IMR-90 (cell line): ENCODE data around the gene RHBDF2. TPM values are rescaled to one million over a fixed set of nuclear protein-coding genes. Genes with fewer than 3 reads are reported as not detected.

ENCODE experiments used
- ATAC-seq: fragments of 200-7000 bp; cut with Tn5 transposase; 2 replicates; pipeline ENCODE4 v1.9.1; 2020; ENCODE audit warnings: low read depth, mild to moderate bottlenecking, moderate library complexity
- BruUV-seq: library from RNA; stranded (reverse); fragments of 400-500 nt; replicated peaks from 2 replicates; lab custom pipeline; 2021; lab: Mats Ljungman, UMichigan
- CTCF ChIA-PET: fragments of 300-600 bp; formaldehyde crosslinking; extraction: SDS; loops from one replicate; lab custom pipeline; 2021; ENCODE audit warnings: antibody characterized with exemption; lab: Yijun Ruan, JAX
- POLR2A ChIA-PET: fragments of 300-600 bp; sonication (Branson Sonifier 250); formaldehyde crosslinking; loops from one replicate; lab custom pipeline; 2022; ENCODE audit warnings: antibody characterized with exemption; ENCODE audit not compliant: unreplicated experiment; lab: Charles Lee
- DNase-seq: peaks from one replicate; pipeline ENCODE4 v3.0.0; 2013
- H2AFZ ChIP-seq: replicated peaks from 2 replicates; pipeline ENCODE3; 2013; ENCODE audit warnings: low read length, mild to moderate bottlenecking; ENCODE audit not compliant: poor library complexity
- H2AK5ac ChIP-seq: 2 replicates; pipeline ENCODE4 v1.6.1; 2013; ENCODE audit warnings: low read depth, low read length, inconsistent platforms
- H2AK9ac ChIP-seq: replicated peaks from 2 replicates; pipeline ENCODE3; 2013; ENCODE audit warnings: mild to moderate bottlenecking, low read depth, low read length, moderate library complexity; ENCODE audit not compliant: poor library complexity
- H2BK120ac ChIP-seq: 2 replicates; pipeline ENCODE4 v1.6.1; 2013; ENCODE audit warnings: low read depth, low read length, inconsistent platforms
- H2BK15ac ChIP-seq: 3 replicates; pipeline ENCODE4 v1.6.1; 2013; ENCODE audit warnings: low read depth, low read length, inconsistent platforms
- H2BK20ac ChIP-seq: 2 replicates; pipeline ENCODE4 v1.6.1; 2013; ENCODE audit warnings: low read depth, mild to moderate bottlenecking, inconsistent platforms, low read length, moderate library complexity
- H2BK5ac ChIP-seq: 2 replicates; pipeline ENCODE4 v1.6.1; 2013; ENCODE audit warnings: mild to moderate bottlenecking, low read depth, low read length, inconsistent platforms; ENCODE audit not compliant: poor library complexity, severe bottlenecking
- H3K14ac ChIP-seq: replicated peaks from 2 replicates; pipeline ENCODE4 v1.6.1; 2013; ENCODE audit warnings: low read depth, low read length, inconsistent platforms
- H3K18ac ChIP-seq: 2 replicates; pipeline ENCODE4 v1.6.1; 2013; ENCODE audit warnings: low read depth, low read length, control low read depth
- H3K23ac ChIP-seq: 2 replicates; pipeline ENCODE4 v1.6.1; 2013; ENCODE audit warnings: low read depth, low read length, inconsistent platforms
- H3K27ac ChIP-seq: 2 replicates; pipeline ENCODE4 v1.5.1; 2013; ENCODE audit warnings: mild to moderate bottlenecking, control low read depth, low read length; ENCODE audit not compliant: insufficient read depth
- H3K27me3 ChIP-seq: 2 replicates; pipeline ENCODE4 v1.6.1; 2013; ENCODE audit warnings: low read length; ENCODE audit not compliant: control insufficient read depth, insufficient read depth
- H3K36me3 ChIP-seq: 2 replicates; pipeline ENCODE4 v1.6.1; 2013; ENCODE audit warnings: low read length, mixed read lengths; ENCODE audit not compliant: control insufficient read depth, insufficient read depth
- H3K4ac ChIP-seq: 2 replicates; pipeline ENCODE4 v1.6.1; 2013; ENCODE audit warnings: low read depth, low read length, inconsistent platforms
- H3K4me1 ChIP-seq: 2 replicates; pipeline ENCODE4 v1.6.1; 2013; ENCODE audit warnings: low read length, mixed read lengths; ENCODE audit not compliant: control insufficient read depth, insufficient read depth
- H3K4me2 ChIP-seq: 2 replicates; pipeline ENCODE4 v1.6.1; 2013; ENCODE audit warnings: low read depth, mild to moderate bottlenecking, control low read depth, low read length, moderate library complexity
- H3K4me3 ChIP-seq: 2 replicates; pipeline ENCODE4 v1.5.1; 2013; ENCODE audit warnings: low read depth, mild to moderate bottlenecking, control low read depth, low read length, moderate library complexity; ENCODE audit not compliant: insufficient read depth
- H3K56ac ChIP-seq: 2 replicates; pipeline ENCODE4 v1.6.1; 2013; ENCODE audit warnings: low read length, inconsistent platforms; ENCODE audit not compliant: insufficient read depth; ENCODE audit errors: extremely low read depth
- H3K79me1 ChIP-seq, 2 experiments: 2 replicates each; pipeline ENCODE4 v1.6.1; 2013; ENCODE audit warnings: low read length in 2 of 2, inconsistent platforms in 1 of 2, low read depth in 1 of 2
- H3K9ac ChIP-seq: 2 replicates; pipeline ENCODE4 v1.6.1; 2013; ENCODE audit warnings: low read depth, low read length, control low read depth
- H3K9me1 ChIP-seq: 2 replicates; pipeline ENCODE4 v1.6.1; 2013; ENCODE audit warnings: low read length, inconsistent platforms; ENCODE audit not compliant: insufficient read depth
- H3K9me3 ChIP-seq: 2 replicates; pipeline ENCODE4 v1.6.1; 2013; ENCODE audit warnings: low read length; ENCODE audit not compliant: control insufficient read depth, insufficient read depth
- H4K20me1 ChIP-seq: 2 replicates; pipeline ENCODE4 v1.6.1; 2013; ENCODE audit warnings: low read length, inconsistent platforms; ENCODE audit not compliant: insufficient read depth
- H4K5ac ChIP-seq: 2 replicates; pipeline ENCODE4 v1.6.1; 2013; ENCODE audit warnings: mild to moderate bottlenecking, low read depth, low read length, control low read depth
- H4K8ac ChIP-seq, 2 experiments: 2 replicates each; pipeline ENCODE4 v1.6.1; 2013; ENCODE audit warnings: low read depth in 2 of 2, low read length in 2 of 2, control low read depth in 1 of 2, inconsistent platforms in 1 of 2
- H4K91ac ChIP-seq: 2 replicates; pipeline ENCODE4 v1.6.1; 2013; ENCODE audit warnings: low read depth, low read length, inconsistent platforms; ENCODE audit not compliant: insufficient read depth
- CTCF ChIP-seq: conservative IDR thresholded peaks from 2 replicates; pipeline ENCODE4 v1.5.1; 2012; ENCODE audit warnings: mild to moderate bottlenecking, low read depth, low read length, improper control_type of control experiment
- FOS ChIP-seq: fragments of 150-350 bp; IDR thresholded peaks from 2 replicates; pipeline ENCODE4 v1.6.1; 2016; ENCODE audit warnings: low read depth, low read length
- MXI1 ChIP-seq: IDR thresholded peaks from 2 replicates; pipeline ENCODE4 v1.6.1; 2012; ENCODE audit warnings: low read depth, mild to moderate bottlenecking, low read length, moderate library complexity, borderline replicate concordance
- NFE2L2 ChIP-seq: fragments of 150-350 bp; IDR thresholded peaks from 2 replicates; pipeline ENCODE4 v1.6.1; 2016; ENCODE audit warnings: low read depth, mild to moderate bottlenecking, low read length
- RAD21 ChIP-seq: IDR thresholded peaks from 2 replicates; pipeline ENCODE4 v1.6.1; 2012; ENCODE audit warnings: low read length, improper control_type of control experiment
- RCOR1 ChIP-seq: IDR thresholded peaks from 2 replicates; pipeline ENCODE4 v1.6.1; 2012; ENCODE audit warnings: mild to moderate bottlenecking, low read length, improper control_type of control experiment; ENCODE audit not compliant: insufficient replicate concordance
- RFX5 ChIP-seq: IDR thresholded peaks from 2 replicates; pipeline ENCODE4 v1.8.0; 2012; ENCODE audit warnings: low read depth, mild to moderate bottlenecking, low read length, moderate library complexity
- WGBS, 2 experiments: methylation state at CpG; one replicate each; pipeline versions ENCODE4 v1.1.5 to v1.1.7; 2013; ENCODE audit warnings: missing lambda C conversion rate in 2 of 2; ENCODE audit not compliant: insufficient read length in 1 of 2; ENCODE audit errors: extremely low coverage in 2 of 2; 5-methylcytosine and 5-hydroxymethylcytosine counted together
- dilution Hi-C: fragments of 300-500 bp; cut with HindIII; formaldehyde crosslinking; loops from one replicate; pipeline ENCODE4 v1.14.3; 2018; ENCODE audit warnings: low sequenced_read_pairs; ENCODE audit not compliant: unreplicated experiment
- in situ Hi-C: fragments of 300-500 bp; cut with MboI; formaldehyde crosslinking; loops from 3 replicates; pipeline ENCODE4 v1.14.3; 2019; ENCODE audit warnings: low sequenced_read_pairs, inconsistent platforms, mixed read lengths
- intact Hi-C: fragments of 100-400 bp; cut with micrococcal nuclease; formaldehyde crosslinking; loops from 2 replicates; pipeline ENCODE4 v1.10.0; 2022
- polyA plus RNA-seq, 3 experiments: library from polyadenylated mRNA; depleted of rRNA; stranded (reverse); fragments of >200 nt; gene quantifications; 2 replicates each; pipeline ENCODE4 v1.2.3, GENCODE V29; 2012; ENCODE audit warnings: low replicate concordance in 1 of 3
- total RNA-seq: library from RNA; depleted of rRNA; stranded (reverse); fragments of >200 nt; gene quantifications from 2 replicates; pipeline ENCODE4 v1.2.3, GENCODE V29; 2012

Gene RHBDF2
- total and polyA plus RNA-seq, 2 of the 4 experiments (the other 2 are of a cell fraction) = 1.3 to 8.3 TPM

GRCh38 chr17:76459674-76460073 is 41.5 kb downstream of the RHBDF2 start:
- WGBS, 2 experiments = 53% methylated on average over 3 of the region's 4 CpGs; no CpG with 5 or more reads in 1 of the 2 experiments
- Histone ChIP-seq H3K14ac (no peak overlapping the region), H3K27ac (no peak overlapping the region), H2BK5ac (no peak overlapping the region), H3K4me3 (no peak overlapping the region), H3K18ac (no peak overlapping the region), H3K4me1 (peaks cover 4% of the 10 kb centered on the region; the same call in 1 of the 2 replicates), H2AK5ac (no peak overlapping the region), H3K9me1 (no peaks in the 10 kb centered on the region), H4K20me1 (no peaks in the 10 kb centered on the region), H3K56ac (no peak overlapping the region), H3K9me3 (no peaks in the 10 kb centered on the region), H4K91ac (no peak overlapping the region), H3K4ac (no peak overlapping the region), H3K27me3 (no peaks in the 10 kb centered on the region), H2BK15ac (no peak overlapping the region), H4K8ac (no peak overlapping the region), H2BK20ac (no peak overlapping the region), H2BK120ac (no peak overlapping the region), H3K23ac (no peak overlapping the region), H2AK9ac (no peak overlapping the region), H3K4me2 (no peak overlapping the region), H2AFZ (no peak overlapping the region), H3K9ac (no peak overlapping the region), H3K79me1 (no peaks in the 10 kb centered on the region), H3K36me3 (no peaks in the 10 kb centered on the region), H4K5ac (no peak overlapping the region)
- dilution Hi-C loops (no loop called here), in situ Hi-C loops (loop anchor here (5.0 kb wide), 1 partner anchor 57 kb away; no protein-coding TSS in a partner anchor), intact Hi-C loops (loop anchor here (1.0 to 10.0 kb wide), 4 partner anchors 47 to 221 kb away; no protein-coding TSS in a partner anchor)
- no TSS peak for BruUV-seq
- CTCF ChIA-PET = interaction anchor here (1.1 to 1.6 kb wide), 3 partner anchors 51 to 62 kb away, joined by 3 to 8 read pairs (median 3); no protein-coding TSS in a partner anchor
- DNase-seq (no peak), ATAC-seq (no peak)
- POLR2A ChIA-PET = no interaction called here
- TF ChIP-seq FOS (no peak), CTCF (no peak), RFX5 (no peak), NFE2L2 (no peak), RCOR1 (no peak), RAD21 (no peak), MXI1 (no peak)
